Keratinocyte (primary cell): ENCODE measurements around the gene DTNB. TPM values are rescaled to one million over a fixed set of nuclear protein-coding genes. Genes with fewer than 3 reads are reported as not detected.

Source experiments
- DNase-seq: peaks from one replicate; pipeline ENCODE4 v3.0.0-alpha.2; 2011; ENCODE audit warnings: low read depth, missing footprints, low spot score
- FAIRE-seq: peaks from 2 replicates; lab custom pipeline; 2011; peaks lifted over from hg19 to GRCh38; lab: Jason Lieb, UNC
- H2AFZ ChIP-seq: 2 replicates; pipeline ENCODE4 v1.6.0; 2012; ENCODE audit warnings: low read length, control low read depth, inconsistent platforms; ENCODE audit not compliant: control insufficient read depth
- H3K27ac ChIP-seq: 2 replicates; pipeline ENCODE4 v1.5.1; 2011; ENCODE audit warnings: low read length; ENCODE audit not compliant: control insufficient read depth, insufficient read depth
- H3K27me3 ChIP-seq: 3 replicates; pipeline ENCODE4 v1.6.0; 2011; ENCODE audit warnings: low read length; ENCODE audit not compliant: control insufficient read depth, insufficient read depth; ENCODE audit errors: extremely low read depth
- H3K36me3 ChIP-seq, 2 experiments: 2 replicates in 1 of 2; 3 replicates in 1 of 2; pipeline ENCODE4 v1.5.1; 2011; ENCODE audit warnings: low read length in 2 of 2, mild to moderate bottlenecking in 1 of 2; ENCODE audit not compliant: control insufficient read depth in 2 of 2, insufficient read depth in 2 of 2; ENCODE audit errors: extremely low read depth in 1 of 2
- H3K4me1 ChIP-seq: 3 replicates; pipeline ENCODE4 v1.5.1; 2011; ENCODE audit warnings: low read length; ENCODE audit not compliant: control insufficient read depth, insufficient read depth; ENCODE audit errors: extremely low read depth
- H3K4me2 ChIP-seq: 3 replicates; pipeline ENCODE4 v1.6.0; 2011; ENCODE audit warnings: low read depth, low read length; ENCODE audit not compliant: control insufficient read depth, insufficient read depth; ENCODE audit errors: extremely low read depth
- H3K4me3 ChIP-seq, 3 experiments: fragments of 200-600 bp in 1 of 3; sonication (generic) in 1 of 3; 2 replicates in 2 of 3; 3 replicates in 1 of 3; pipeline ENCODE4 v1.5.1; 2011 to 2016; ENCODE audit warnings: low read length in 3 of 3, mild to moderate bottlenecking in 3 of 3, control low read depth in 2 of 3, inconsistent platforms in 1 of 3, low read depth in 1 of 3, mixed read lengths in 1 of 3, mixed run types in 1 of 3, moderate library complexity in 1 of 3; ENCODE audit not compliant: control insufficient read depth in 2 of 3, insufficient read depth in 2 of 3; ENCODE audit errors: extremely low read depth in 1 of 3
- H3K79me2 ChIP-seq: 2 replicates; pipeline ENCODE4 v1.6.0; 2012; ENCODE audit warnings: low read length; ENCODE audit not compliant: control insufficient read depth, insufficient read depth
- H3K9ac ChIP-seq: 3 replicates; pipeline ENCODE4 v1.6.0; 2011; ENCODE audit warnings: low read length; ENCODE audit not compliant: control insufficient read depth, insufficient read depth; ENCODE audit errors: extremely low read depth
- H3K9me1 ChIP-seq: 3 replicates; pipeline ENCODE4 v1.6.0; 2011; ENCODE audit warnings: low read length; ENCODE audit not compliant: control insufficient read depth, insufficient read depth; ENCODE audit errors: extremely low read depth
- H3K9me3 ChIP-seq: 2 replicates; pipeline ENCODE4 v1.5.1; 2012; ENCODE audit warnings: low read depth, low read length; ENCODE audit not compliant: control insufficient read depth
- H4K20me1 ChIP-seq: 3 replicates; pipeline ENCODE4 v1.6.0; 2011; ENCODE audit warnings: low read length; ENCODE audit not compliant: control insufficient read depth, insufficient read depth; ENCODE audit errors: extremely low read depth
- EZH2 ChIP-seq: IDR thresholded peaks from one replicate; pipeline ENCODE4 v1.6.1; 2012; ENCODE audit warnings: inconsistent platforms, mild to moderate bottlenecking, low read length, moderate library complexity
- dilution Hi-C: fragments of 300-500 bp; cut with MboI; formaldehyde crosslinking; loops from one replicate; pipeline ENCODE4 v1.7.0; 2020; ENCODE audit warnings: low sequenced_read_pairs; ENCODE audit not compliant: extremely low pct_ligation_motif_present
- polyA plus RNA-seq, 5 experiments: library from polyadenylated mRNA; depleted of rRNA in 3 of 5; stranded (reverse) in 3 of 5; stranded (forward) in 1 of 5; unstranded in 1 of 5; fragments of >200 nt; gene quantifications; 1 replicate in 1 of 5; 2 replicates in 3 of 5; 3 replicates in 1 of 5; pipeline versions ENCODE4 v1.2.1 to v1.2.3, GENCODE V29; 2011 to 2012; ENCODE audit warnings: missing spikeins in 2 of 5, low read depth in 1 of 5, low replicate concordance in 1 of 5
- TF ChIP-seq, protein P1 (sequence below), 3 experiments: IDR thresholded peaks in 1 of 3; conservative IDR thresholded peaks in 1 of 3; optimal IDR thresholded peaks in 1 of 3; 2 replicates in 2 of 3; 3 replicates in 1 of 3; pipeline versions ENCODE3 to v1.5.1; 2011; ENCODE audit warnings: low read length in 3 of 3, mild to moderate bottlenecking in 3 of 3, moderate library complexity in 2 of 3, control low read depth in 1 of 3, inconsistent platforms in 1 of 3; ENCODE audit not compliant: insufficient read depth in 2 of 3; ENCODE audit errors: extremely low read depth in 1 of 3

The DTNB gene
- polyA plus RNA-seq, 1 donor (not counting 4 experiments of a cell fraction or from before 2014, with no cell fraction given) = 31.5 TPM

DNA sequence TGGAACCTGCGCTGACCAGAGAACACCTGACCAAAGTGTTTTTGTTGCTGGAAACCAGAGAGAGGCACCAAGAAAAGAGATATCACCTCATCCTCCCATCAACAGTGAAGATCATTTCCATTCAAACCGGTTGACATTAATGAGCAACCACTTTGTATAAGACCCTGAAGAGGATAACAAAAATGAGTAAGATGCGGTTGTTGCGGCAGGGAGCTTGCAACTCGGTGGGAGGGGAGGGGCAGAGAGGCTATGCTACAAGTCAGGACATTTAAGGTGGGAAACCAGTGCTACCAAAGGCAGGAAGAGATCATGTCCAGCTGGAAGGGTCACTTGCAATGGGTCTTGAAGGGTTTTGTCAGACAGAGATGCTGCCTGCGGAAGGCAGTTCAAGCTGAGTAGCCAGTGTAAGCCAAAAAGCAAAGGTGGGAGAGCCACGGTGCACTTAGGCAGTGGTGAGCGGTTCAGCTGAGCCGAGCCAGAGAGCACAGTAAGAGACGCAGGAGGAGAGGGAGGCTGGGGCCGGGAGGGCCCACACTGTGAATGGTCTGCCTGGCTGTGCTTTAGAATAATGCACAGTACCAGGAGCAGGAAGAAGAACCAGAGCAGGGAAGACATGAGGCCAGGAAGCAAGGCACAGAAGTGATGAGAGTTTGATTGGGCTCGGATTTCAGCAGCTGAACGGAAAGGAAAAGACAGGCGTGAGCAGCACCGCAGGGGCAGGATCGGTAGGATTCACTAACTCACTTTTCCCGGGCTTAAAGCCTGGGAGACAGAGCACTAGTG lies 24.4 kb upstream of the DTNB start:
- Histone ChIP-seq H3K4me3 (no peak overlapping the region), H3K4me2 (no peak overlapping the region), H3K36me3 (no peaks in the 10 kb centered on the region), H3K79me2 (no peaks in the 10 kb centered on the region), H3K9me3 (no peaks in the 10 kb centered on the region), H3K9me1 (no peaks in the 10 kb centered on the region), H4K20me1 (no peaks in the 10 kb centered on the region), H3K4me1 (peaks cover 19% of the 10 kb centered on the region), H2AFZ (no peak overlapping the region), H3K27ac (no peak overlapping the region), H3K27me3 (no peaks in the 10 kb centered on the region), H3K9ac (no peak overlapping the region)
- DNase-seq = no peak
- dilution Hi-C loops = no loop called here
- TF ChIP-seq, protein P1, sequence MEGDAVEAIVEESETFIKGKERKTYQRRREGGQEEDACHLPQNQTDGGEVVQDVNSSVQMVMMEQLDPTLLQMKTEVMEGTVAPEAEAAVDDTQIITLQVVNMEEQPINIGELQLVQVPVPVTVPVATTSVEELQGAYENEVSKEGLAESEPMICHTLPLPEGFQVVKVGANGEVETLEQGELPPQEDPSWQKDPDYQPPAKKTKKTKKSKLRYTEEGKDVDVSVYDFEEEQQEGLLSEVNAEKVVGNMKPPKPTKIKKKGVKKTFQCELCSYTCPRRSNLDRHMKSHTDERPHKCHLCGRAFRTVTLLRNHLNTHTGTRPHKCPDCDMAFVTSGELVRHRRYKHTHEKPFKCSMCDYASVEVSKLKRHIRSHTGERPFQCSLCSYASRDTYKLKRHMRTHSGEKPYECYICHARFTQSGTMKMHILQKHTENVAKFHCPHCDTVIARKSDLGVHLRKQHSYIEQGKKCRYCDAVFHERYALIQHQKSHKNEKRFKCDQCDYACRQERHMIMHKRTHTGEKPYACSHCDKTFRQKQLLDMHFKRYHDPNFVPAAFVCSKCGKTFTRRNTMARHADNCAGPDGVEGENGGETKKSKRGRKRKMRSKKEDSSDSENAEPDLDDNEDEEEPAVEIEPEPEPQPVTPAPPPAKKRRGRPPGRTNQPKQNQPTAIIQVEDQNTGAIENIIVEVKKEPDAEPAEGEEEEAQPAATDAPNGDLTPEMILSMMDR (optimal IDR thresholded peaks at IDR 0.05 in 1 of 3, IDR thresholded peaks at IDR 0.05 in 1 of 3, conservative IDR thresholded peaks at IDR 0.05 in 1 of 3; ENCODE audit: extremely low read depth in 1 of 3, insufficient read depth in 2 of 3, low read length in 3 of 3) = no peak
- no peak for TF ChIP-seq EZH2
- FAIRE-seq = no peak

DNA sequence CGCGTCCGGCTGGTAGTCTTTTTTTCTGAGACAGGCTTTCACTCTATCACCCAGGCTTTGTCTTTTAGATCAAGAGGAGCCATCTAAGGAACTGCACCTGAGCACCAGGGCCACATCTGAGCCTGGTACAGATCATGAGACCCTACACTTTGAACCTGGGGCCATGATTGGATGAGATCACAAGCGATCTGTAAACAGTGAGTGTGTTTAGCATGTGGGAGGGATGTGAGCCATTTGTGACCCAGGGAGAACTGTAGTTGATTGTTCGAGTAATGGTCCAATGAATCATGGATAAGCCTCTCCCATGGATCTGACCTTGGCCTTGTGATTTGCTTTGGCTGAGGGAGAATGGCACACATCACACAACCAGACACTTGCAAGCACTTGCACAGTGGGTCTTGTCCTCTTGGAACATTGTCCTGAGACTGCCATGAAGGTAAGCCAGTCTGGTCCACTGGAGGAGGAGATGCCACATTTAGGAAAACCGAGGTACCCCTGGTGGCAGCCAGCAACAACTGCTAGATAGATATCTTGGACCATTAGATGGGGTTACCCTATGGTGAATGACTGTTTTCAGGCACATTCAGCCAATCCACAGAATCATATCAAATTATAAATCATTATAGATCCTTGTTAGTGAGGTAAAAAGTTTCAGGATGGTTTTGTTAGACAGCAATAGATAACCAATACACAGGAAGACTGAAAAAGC lies 19.5 kb upstream of the DTNB start:
- Histone ChIP-seq H3K4me3 (no peak overlapping the region), H3K4me2 (no peak overlapping the region), H3K9me1 (no peaks in the 10 kb centered on the region), H3K36me3 (no peaks in the 10 kb centered on the region), H3K9me3 (no peaks in the 10 kb centered on the region), H3K27ac (no peak overlapping the region), H3K9ac (no peak overlapping the region), H3K27me3 (no peaks in the 10 kb centered on the region), H3K79me2 (no peaks in the 10 kb centered on the region), H3K4me1 (no peaks in the 10 kb centered on the region), H2AFZ (no peak overlapping the region), H4K20me1 (no peaks in the 10 kb centered on the region)
- TF ChIP-seq, protein P1 (optimal IDR thresholded peaks at IDR 0.05 in 1 of 3, IDR thresholded peaks at IDR 0.05 in 1 of 3, conservative IDR thresholded peaks at IDR 0.05 in 1 of 3; ENCODE audit: extremely low read depth in 1 of 3, insufficient read depth in 2 of 3, low read length in 3 of 3) = peak in 1 of 3 experiments; percentile 19
- no peak for TF ChIP-seq EZH2
- dilution Hi-C loops = no loop called here
- FAIRE-seq (no peak), DNase-seq (no peak)
